ENCODE results near the gene KLRC4. TPM values are rescaled to one million over a fixed set of nuclear protein-coding genes. Genes with fewer than 3 reads are reported as not detected.
"Not testable (repeated sequence)": the region's sequence is repeated elsewhere in the genome, so short reads cannot be mapped to it uniquely, and the experiment has no call there.

Gene KLRC4
- total RNA-seq, 1 experiment from 2014 or later = not detected

DNA sequence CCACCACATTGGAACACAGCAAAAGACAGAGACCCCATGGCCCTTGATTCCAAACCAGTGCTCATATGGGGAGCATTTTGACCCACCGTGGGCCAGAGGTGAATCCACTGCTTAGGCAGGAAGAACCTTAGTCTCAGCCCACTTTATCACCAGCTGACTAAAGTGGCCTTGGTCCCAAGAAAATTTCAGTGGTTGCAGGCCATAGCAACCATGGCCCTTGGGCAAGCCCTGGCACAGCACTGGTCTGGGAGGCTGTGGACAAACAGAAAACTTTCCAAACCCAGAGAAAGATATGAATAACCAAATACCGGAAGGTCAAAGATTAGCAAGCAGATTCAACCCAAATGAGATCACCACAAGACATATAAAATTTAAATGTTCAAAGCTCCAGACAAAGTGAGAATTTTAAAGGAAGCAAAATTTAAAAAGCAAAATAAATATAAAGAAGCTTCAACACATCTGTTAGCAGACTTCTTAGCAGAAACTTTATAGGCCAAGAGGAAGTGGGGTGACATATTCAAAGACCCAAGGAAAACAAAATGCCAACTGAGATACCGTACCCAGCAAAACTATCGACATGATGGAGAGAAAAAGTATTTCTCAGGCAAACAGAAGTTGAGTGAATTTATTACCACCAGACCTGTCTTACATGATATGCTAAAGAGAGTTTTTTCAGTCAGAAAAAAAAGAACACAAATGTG, 27.5 kb downstream of the KLRC4 start:
- no peak overlapping the region for H3K4me3 ChIP-seq (ENCODE audit: low read length)
- H3K9ac ChIP-seq (ENCODE audit: low read length) = no peak overlapping the region
- peaks cover 5% of the 10 kb centered on the region for H3F3A ChIP-seq (ENCODE audit: low read length, unreplicated experiment)
- H3K4me2 ChIP-seq (ENCODE audit: low read length) = no peak overlapping the region
- no peaks in the 10 kb centered on the region for H3K79me2 ChIP-seq (ENCODE audit: low read length)
- no peak for ATAC-seq
- H3K9me3 ChIP-seq (ENCODE audit: low read length) = no peaks in the 10 kb centered on the region
- peaks cover 20% of the 10 kb centered on the region; the same call in 1 of the 2 replicates for H3K4me1 ChIP-seq (ENCODE audit: insufficient read depth, low read length)
- TF ChIP-seq EZH2phosphoT487 (IDR thresholded peaks at IDR 0.05; ENCODE audit: borderline replicate concordance, low read length) = no peak
- TF ChIP-seq, protein P1, sequence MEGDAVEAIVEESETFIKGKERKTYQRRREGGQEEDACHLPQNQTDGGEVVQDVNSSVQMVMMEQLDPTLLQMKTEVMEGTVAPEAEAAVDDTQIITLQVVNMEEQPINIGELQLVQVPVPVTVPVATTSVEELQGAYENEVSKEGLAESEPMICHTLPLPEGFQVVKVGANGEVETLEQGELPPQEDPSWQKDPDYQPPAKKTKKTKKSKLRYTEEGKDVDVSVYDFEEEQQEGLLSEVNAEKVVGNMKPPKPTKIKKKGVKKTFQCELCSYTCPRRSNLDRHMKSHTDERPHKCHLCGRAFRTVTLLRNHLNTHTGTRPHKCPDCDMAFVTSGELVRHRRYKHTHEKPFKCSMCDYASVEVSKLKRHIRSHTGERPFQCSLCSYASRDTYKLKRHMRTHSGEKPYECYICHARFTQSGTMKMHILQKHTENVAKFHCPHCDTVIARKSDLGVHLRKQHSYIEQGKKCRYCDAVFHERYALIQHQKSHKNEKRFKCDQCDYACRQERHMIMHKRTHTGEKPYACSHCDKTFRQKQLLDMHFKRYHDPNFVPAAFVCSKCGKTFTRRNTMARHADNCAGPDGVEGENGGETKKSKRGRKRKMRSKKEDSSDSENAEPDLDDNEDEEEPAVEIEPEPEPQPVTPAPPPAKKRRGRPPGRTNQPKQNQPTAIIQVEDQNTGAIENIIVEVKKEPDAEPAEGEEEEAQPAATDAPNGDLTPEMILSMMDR (conservative IDR thresholded peaks at IDR 0.05; ENCODE audit: low read depth, low read length) = no peak
- TF ChIP-seq EZH2 (IDR thresholded peaks at IDR 0.05; ENCODE audit: low read length, unreplicated experiment) = no peak
- H3K27me3 ChIP-seq (ENCODE audit: low read length) = no peaks in the 10 kb centered on the region
- DNase-seq = no peak
- ChIA-PET POLR2A (ENCODE audit: unreplicated experiment) (no interaction called here), CTCF (interaction anchor here (0.6 kb wide), 1 partner anchor 586 kb away, joined by 3 read pairs; no protein-coding TSS in a partner anchor)
- no TSS peak for BruUV-seq (replicated peaks)
- H3K27ac ChIP-seq (ENCODE audit: low read length) = no peak overlapping the region
- no peaks in the 10 kb centered on the region for H3K9me2 ChIP-seq (replicated peaks; ENCODE audit: low read length)
- no peaks in the 10 kb centered on the region for H4K20me1 ChIP-seq (ENCODE audit: low read length)
- no peak overlapping the region for H2AFZ ChIP-seq (ENCODE audit: low read length)
- intact Hi-C loops (cut with micrococcal nuclease) = no loop called here
- H3K36me3 ChIP-seq (ENCODE audit: low read depth, low read length) = no peaks in the 10 kb centered on the region

DNA sequence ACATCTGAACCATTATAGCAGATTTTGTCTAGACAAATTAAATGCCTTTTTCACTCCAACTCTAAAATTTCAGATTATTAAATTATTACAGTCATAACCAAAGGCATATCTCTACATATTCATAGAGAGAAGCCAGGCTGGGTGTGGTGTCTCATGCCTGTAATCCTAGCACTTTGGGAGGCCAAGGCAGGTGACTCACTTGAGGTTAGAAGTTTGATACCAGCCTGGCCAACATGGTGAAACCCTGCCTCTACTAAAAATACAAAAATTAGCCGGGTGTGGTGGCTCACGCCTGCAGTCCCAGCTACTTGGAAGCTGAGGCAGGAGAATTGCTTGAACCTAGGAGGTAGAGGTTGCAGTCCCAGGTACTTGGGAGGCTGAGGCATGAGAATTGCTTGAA, 30.8 kb downstream of the KLRC4 start:
- H3K27me3 ChIP-seq (ENCODE audit: low read length); DNase-seq; H3K4me2 ChIP-seq (ENCODE audit: low read length); H4K20me1 ChIP-seq (ENCODE audit: low read length); H3K9ac ChIP-seq (ENCODE audit: low read length); CTCF ChIA-PET; H2AFZ ChIP-seq (ENCODE audit: low read length); ATAC-seq; H3K79me2 ChIP-seq (ENCODE audit: low read length); H3K4me1 ChIP-seq (ENCODE audit: insufficient read depth, low read length); BruUV-seq (replicated peaks); H3K9me2 ChIP-seq (replicated peaks; ENCODE audit: low read length); H3K4me3 ChIP-seq (ENCODE audit: low read length); H3F3A ChIP-seq (ENCODE audit: low read length, unreplicated experiment); intact Hi-C loops (cut with micrococcal nuclease); H3K9me3 ChIP-seq (ENCODE audit: low read length); H3K27ac ChIP-seq (ENCODE audit: low read length); POLR2A ChIA-PET (ENCODE audit: unreplicated experiment); H3K36me3 ChIP-seq (ENCODE audit: low read depth, low read length): not testable (repeated sequence)

DNA sequence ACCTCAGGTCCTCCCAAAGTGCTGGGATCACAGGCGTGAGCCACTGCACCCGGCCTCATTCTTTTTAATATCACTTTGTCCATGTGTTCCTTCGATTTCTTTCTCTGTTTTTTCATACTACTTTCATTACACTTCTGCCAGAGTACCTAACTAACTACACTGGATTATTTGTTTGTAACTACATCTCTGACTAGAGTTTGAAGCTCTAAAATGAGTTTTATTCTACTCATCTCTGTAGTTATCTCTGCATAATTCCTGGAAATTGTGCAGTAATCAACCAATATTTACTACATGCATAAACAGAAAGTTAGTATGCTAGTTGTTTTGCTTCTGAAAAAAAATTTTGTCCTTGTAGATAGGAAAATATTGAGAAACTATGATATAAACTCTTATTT, 34.9 kb downstream of the KLRC4 start:
- H2AFZ ChIP-seq (ENCODE audit: low read length) = no peak overlapping the region
- ChIA-PET CTCF (no interaction called here), POLR2A (ENCODE audit: unreplicated experiment) (no interaction called here)
- TF ChIP-seq, protein P1 (conservative IDR thresholded peaks at IDR 0.05; ENCODE audit: low read depth, low read length) = no peak
- TF ChIP-seq EZH2 (IDR thresholded peaks at IDR 0.05; ENCODE audit: low read length, unreplicated experiment) = no peak
- TF ChIP-seq EZH2phosphoT487 (IDR thresholded peaks at IDR 0.05; ENCODE audit: borderline replicate concordance, low read length) = no peak
- H3K79me2 ChIP-seq (ENCODE audit: low read length) = no peaks in the 10 kb centered on the region
- intact Hi-C loops (cut with micrococcal nuclease) = no loop called here
- peaks cover 6% of the 10 kb centered on the region; the same call in 1 of the 2 replicates for H3K4me1 ChIP-seq (ENCODE audit: insufficient read depth, low read length)
- H3F3A ChIP-seq (ENCODE audit: low read length, unreplicated experiment) = no peaks in the 10 kb centered on the region
- H3K4me3 ChIP-seq (ENCODE audit: low read length) = no peak overlapping the region
- H3K36me3 ChIP-seq (ENCODE audit: low read depth, low read length) = no peaks in the 10 kb centered on the region
- H3K4me2 ChIP-seq (ENCODE audit: low read length) = no peak overlapping the region
- no peaks in the 10 kb centered on the region for H3K9me2 ChIP-seq (replicated peaks; ENCODE audit: low read length)
- BruUV-seq (replicated peaks) = no TSS peak
- no peak overlapping the region for H3K27ac ChIP-seq (ENCODE audit: low read length)
- H4K20me1 ChIP-seq (ENCODE audit: low read length) = no peaks in the 10 kb centered on the region
- H3K9me3 ChIP-seq (ENCODE audit: low read length) = no peaks in the 10 kb centered on the region
- ATAC-seq (no peak), DNase-seq (no peak)
- H3K9ac ChIP-seq (ENCODE audit: low read length) = no peak overlapping the region
- no peaks in the 10 kb centered on the region for H3K27me3 ChIP-seq (ENCODE audit: low read length)

Data from PC-3 (cell line).